Upper lobe of left lung (tissue), 4 donors: ENCODE results near the gene CDH2.

ENCODE experiments used
- POLR2A ChIP-seq, 4 donors: fragments of 450-650 bp; IDR thresholded peaks; one replicate each; pipeline ENCODE4 v1.5.1; 2016 to 2017; ENCODE audit warnings: antibody characterized with exemption in 4 of 4, mild to moderate bottlenecking in 2 of 4
- TF ChIP-seq, protein P1 (sequence below), 6 experiments: fragments of 450-650 bp in 4 of 6; fragments of 200-600 bp in 2 of 6; sonication (generic) in 2 of 6; IDR thresholded peaks; one replicate each; pipeline ENCODE4 v1.5.1; 2016 to 2019; ENCODE audit warnings: antibody characterized with exemption in 6 of 6

DNA sequence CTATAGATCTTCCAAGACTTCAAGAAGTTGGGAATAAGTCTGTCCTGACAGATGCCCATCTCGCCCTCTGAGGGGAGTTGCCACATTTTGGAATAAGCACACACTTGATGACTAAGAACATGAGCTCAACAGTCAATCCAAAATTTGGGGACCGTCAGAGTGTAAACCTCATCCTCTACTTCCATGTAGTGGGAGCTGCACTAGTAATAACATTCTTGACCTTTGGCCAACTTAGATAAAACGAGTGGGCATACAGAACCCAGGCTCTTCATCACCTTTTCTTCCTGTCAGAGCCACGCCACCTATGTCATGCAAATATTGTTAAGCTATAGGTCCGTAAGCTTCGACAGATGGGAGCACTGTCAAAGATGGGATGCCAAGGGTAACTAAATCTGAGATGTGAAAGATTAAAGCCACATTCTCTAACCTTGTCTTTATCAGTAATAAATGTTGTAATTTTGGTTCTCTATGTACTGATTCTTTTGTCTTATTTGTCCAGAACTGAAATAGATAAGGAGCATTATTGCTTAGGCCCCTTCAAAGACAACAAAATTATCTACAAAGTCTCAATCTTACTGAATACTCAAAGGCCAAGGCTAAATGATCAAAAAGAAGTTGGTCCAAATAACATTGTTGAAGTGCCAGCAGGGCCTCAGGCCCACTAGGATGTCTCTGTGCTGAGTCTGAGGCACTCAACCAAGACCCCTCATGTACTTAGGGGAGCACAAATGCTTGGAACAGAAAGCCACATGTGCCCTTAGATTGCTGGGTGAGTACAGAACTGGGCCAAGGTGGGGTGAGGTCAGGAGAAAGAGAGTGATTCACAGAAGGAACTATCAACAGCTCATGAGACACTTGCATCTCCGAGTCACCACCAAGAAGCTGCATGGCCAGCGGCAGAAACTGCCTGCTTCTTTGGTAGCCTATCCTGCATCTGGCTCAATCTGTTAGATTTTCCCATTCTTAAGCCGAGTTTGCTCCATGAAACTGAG, 15.0 kb downstream of the CDH2 start:
- TF ChIP-seq POLR2A (IDR thresholded peaks at IDR 0.05): no peak
- TF ChIP-seq, protein P1, sequence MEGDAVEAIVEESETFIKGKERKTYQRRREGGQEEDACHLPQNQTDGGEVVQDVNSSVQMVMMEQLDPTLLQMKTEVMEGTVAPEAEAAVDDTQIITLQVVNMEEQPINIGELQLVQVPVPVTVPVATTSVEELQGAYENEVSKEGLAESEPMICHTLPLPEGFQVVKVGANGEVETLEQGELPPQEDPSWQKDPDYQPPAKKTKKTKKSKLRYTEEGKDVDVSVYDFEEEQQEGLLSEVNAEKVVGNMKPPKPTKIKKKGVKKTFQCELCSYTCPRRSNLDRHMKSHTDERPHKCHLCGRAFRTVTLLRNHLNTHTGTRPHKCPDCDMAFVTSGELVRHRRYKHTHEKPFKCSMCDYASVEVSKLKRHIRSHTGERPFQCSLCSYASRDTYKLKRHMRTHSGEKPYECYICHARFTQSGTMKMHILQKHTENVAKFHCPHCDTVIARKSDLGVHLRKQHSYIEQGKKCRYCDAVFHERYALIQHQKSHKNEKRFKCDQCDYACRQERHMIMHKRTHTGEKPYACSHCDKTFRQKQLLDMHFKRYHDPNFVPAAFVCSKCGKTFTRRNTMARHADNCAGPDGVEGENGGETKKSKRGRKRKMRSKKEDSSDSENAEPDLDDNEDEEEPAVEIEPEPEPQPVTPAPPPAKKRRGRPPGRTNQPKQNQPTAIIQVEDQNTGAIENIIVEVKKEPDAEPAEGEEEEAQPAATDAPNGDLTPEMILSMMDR (IDR thresholded peaks at IDR 0.05): no peak
